ENCODE results near the gene SLC12A4. TPM values are rescaled to one million over a fixed set of nuclear protein-coding genes. Genes with fewer than 3 reads are reported as not detected.
"Not testable (repeated sequence)": the region's sequence is repeated elsewhere in the genome, so short reads cannot be mapped to it uniquely, and the experiment has no call there.

Gene SLC12A4
- total RNA-seq, 1 experiment from 2014 or later, result 33.2 TPM

DNA sequence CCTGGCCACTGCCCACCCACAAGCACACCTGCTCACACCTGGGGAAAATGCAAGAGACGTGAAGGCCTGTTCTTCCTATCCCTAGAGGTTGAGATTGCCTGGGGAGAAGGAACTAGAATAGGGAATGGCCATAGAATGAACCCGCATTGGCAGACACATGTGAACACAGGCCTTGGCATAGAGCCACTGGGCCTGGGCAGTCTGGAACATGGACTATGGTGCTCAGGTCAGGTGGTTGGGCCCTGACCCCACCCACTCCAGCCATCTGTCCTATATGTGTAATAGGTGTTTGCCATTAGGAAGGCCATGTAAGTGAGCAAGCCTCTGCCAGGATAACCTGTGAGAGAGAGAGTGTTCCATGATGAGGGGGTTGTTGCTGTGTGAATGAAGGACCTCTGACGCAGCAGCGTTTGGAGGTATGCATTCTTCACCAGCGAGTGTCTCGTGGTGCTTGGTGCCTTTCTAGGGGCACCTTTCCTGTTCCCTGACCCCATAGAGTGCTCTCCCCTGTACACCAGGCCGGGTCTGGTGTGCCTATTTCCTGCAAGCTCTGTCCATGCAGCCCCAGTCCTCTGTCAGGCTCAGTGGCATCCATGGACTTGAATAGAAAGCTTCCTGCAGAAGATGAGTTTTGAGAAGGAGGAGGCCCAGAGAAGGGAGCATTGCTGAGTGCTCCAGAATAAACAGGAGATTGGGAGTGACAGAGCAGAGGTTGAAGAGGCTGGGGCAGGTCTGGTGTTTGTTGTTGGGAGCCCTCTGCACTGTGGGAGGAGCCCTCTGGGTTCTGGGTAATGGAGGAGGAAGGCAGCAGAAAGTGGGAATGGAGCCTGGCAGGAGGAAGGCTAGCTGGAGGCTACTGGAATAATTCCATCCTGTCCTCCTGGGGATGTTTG, 52.4 kb downstream of the SLC12A4 start:
- no peaks in the 10 kb centered on the region for H3F3A ChIP-seq (ENCODE audit: low read length, unreplicated experiment)
- H3K9ac ChIP-seq (ENCODE audit: low read length), result no peak overlapping the region
- no peaks in the 10 kb centered on the region; the same call in 1 of the 2 replicates for H3K36me3 ChIP-seq (ENCODE audit: low read depth, low read length)
- H2AFZ ChIP-seq (ENCODE audit: low read length), result no peak overlapping the region
- ATAC-seq, result no peak
- no peaks in the 10 kb centered on the region for H3K9me2 ChIP-seq (replicated peaks; ENCODE audit: low read length)
- no peak for DNase-seq
- 0 out of 2 replicates have a peak, but pooled peaks cover 5% of the 10 kb centered on the region for H4K20me1 ChIP-seq (ENCODE audit: low read length)
- no TSS peak for BruUV-seq (replicated peaks)
- intact Hi-C loops (cut with micrococcal nuclease), result no loop called here
- H3K4me1 ChIP-seq (ENCODE audit: insufficient read depth, low read length), result peaks cover 13% of the 10 kb centered on the region
- H3K27me3 ChIP-seq (ENCODE audit: low read length), result no peaks in the 10 kb centered on the region
- H3K79me2 ChIP-seq (ENCODE audit: low read length), result 0 out of 2 replicates have a peak, but pooled peaks cover 4% of the 10 kb centered on the region
- no peaks in the 10 kb centered on the region for H3K9me3 ChIP-seq (ENCODE audit: low read length)
- H3K4me3 ChIP-seq (ENCODE audit: low read length), result no peak overlapping the region
- TF ChIP-seq EZH2phosphoT487 (IDR thresholded peaks at IDR 0.05; ENCODE audit: borderline replicate concordance, low read length), result no peak
- no peak for TF ChIP-seq CTCF (conservative IDR thresholded peaks at IDR 0.05; ENCODE audit: low read depth, low read length)
- no peak for TF ChIP-seq EZH2 (IDR thresholded peaks at IDR 0.05; ENCODE audit: low read length, unreplicated experiment)
- ChIA-PET POLR2A (ENCODE audit: unreplicated experiment) (no interaction called here), CTCF (no interaction called here)
- H3K4me2 ChIP-seq (ENCODE audit: low read length), result no peak overlapping the region
- no peak overlapping the region for H3K27ac ChIP-seq (ENCODE audit: low read length)

DNA sequence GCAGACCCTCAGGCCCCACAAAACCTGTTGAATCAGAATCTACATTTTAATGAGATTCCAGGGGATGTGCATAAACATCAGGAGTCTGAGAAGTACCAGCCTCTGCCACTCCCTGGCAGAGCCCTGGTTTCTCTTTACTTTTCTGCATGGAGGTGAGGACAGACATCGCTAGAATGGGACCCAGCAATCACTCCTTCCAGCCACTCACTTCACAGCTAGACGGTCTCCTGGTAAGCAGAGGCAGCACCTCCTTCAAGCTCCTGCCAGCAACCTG, 53.0 kb downstream of the SLC12A4 start:
- H3K27ac ChIP-seq (ENCODE audit: low read length); H3K9ac ChIP-seq (ENCODE audit: low read length); H3K9me2 ChIP-seq (replicated peaks; ENCODE audit: low read length); H3K4me3 ChIP-seq (ENCODE audit: low read length); H3K27me3 ChIP-seq (ENCODE audit: low read length); H3K79me2 ChIP-seq (ENCODE audit: low read length); H3F3A ChIP-seq (ENCODE audit: low read length, unreplicated experiment); H2AFZ ChIP-seq (ENCODE audit: low read length); POLR2A ChIA-PET (ENCODE audit: unreplicated experiment); H3K9me3 ChIP-seq (ENCODE audit: low read length); H3K4me2 ChIP-seq (ENCODE audit: low read length); ATAC-seq; H3K36me3 ChIP-seq (ENCODE audit: low read depth, low read length); H4K20me1 ChIP-seq (ENCODE audit: low read length); DNase-seq; CTCF ChIA-PET; intact Hi-C loops (cut with micrococcal nuclease); BruUV-seq (replicated peaks): not testable (repeated sequence)
- peaks cover 13% of the 10 kb centered on the region for H3K4me1 ChIP-seq (ENCODE audit: insufficient read depth, low read length)

DNA sequence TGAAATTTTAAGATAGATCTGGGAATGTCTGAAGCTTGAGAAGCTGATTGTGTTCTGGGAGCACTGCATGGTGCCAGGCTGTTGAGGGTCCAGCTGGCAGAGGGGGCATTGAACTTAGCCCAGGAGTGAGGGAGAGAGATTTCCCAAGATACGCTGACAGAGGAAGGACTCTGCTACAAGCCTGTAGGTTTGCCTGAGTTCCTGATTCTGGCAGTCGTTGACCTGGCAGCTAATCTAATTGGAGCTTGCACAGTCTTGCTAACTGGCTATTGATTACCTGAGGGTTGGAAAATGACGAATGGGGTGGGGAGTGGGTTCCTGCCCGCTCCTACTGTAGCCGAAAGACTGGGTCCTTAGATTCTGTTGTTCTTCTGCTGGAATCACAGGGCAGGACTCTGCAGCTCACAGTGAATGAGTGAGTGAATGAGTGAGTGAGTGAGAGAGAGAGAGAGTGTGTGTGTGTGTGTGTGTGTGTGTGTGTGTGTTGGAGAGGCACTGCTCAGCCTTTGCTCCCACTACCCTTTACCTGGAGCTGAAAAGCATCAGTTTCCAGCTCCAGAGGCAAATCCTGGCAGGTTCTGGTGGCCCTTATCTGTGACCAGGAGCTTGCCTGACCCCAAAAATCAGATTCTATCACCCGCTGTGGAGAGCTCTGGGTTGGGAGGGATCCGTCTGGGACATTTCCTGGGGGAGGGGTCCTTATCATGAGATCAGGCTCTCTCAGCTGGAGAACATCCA, 53.5 kb downstream of the SLC12A4 start:
- ChIA-PET CTCF (no interaction called here), POLR2A (ENCODE audit: unreplicated experiment) (no interaction called here)
- TF ChIP-seq CTCF (conservative IDR thresholded peaks at IDR 0.05; ENCODE audit: low read depth, low read length) (no peak), EZH2phosphoT487 (IDR thresholded peaks at IDR 0.05; ENCODE audit: borderline replicate concordance, low read length) (no peak), EZH2 (IDR thresholded peaks at IDR 0.05; ENCODE audit: low read length, unreplicated experiment) (no peak)

More for the DNA sequence above, 53.5 kb downstream of the SLC12A4 start:
- BruUV-seq (replicated peaks), result no TSS peak
- Histone ChIP-seq H3F3A (ENCODE audit: low read length, unreplicated experiment) (no peaks in the 10 kb centered on the region), H2AFZ (ENCODE audit: low read length) (no peak overlapping the region), H4K20me1 (ENCODE audit: low read length) (0 out of 2 replicates have a peak, but pooled peaks cover 5% of the 10 kb centered on the region), H3K9ac (ENCODE audit: low read length) (no peak overlapping the region), H3K4me2 (ENCODE audit: low read length) (no peak overlapping the region), H3K79me2 (ENCODE audit: low read length) (0 out of 2 replicates have a peak, but pooled peaks cover 4% of the 10 kb centered on the region), H3K27me3 (ENCODE audit: low read length) (no peaks in the 10 kb centered on the region), H3K27ac (ENCODE audit: low read length) (no peak overlapping the region), H3K36me3 (ENCODE audit: low read depth, low read length) (no peaks in the 10 kb centered on the region; the same call in 1 of the 2 replicates), H3K4me1 (ENCODE audit: insufficient read depth, low read length) (peaks cover 13% of the 10 kb centered on the region), H3K9me2 (replicated peaks; ENCODE audit: low read length) (no peaks in the 10 kb centered on the region), H3K4me3 (ENCODE audit: low read length) (no peak overlapping the region), H3K9me3 (ENCODE audit: low read length) (no peaks in the 10 kb centered on the region)
- ATAC-seq (no peak), DNase-seq (no peak)
- intact Hi-C loops (cut with micrococcal nuclease), result no loop called here

Measured in PC-3 (cell line).